ENCODE measurements around the gene FBXL7.

DNA sequence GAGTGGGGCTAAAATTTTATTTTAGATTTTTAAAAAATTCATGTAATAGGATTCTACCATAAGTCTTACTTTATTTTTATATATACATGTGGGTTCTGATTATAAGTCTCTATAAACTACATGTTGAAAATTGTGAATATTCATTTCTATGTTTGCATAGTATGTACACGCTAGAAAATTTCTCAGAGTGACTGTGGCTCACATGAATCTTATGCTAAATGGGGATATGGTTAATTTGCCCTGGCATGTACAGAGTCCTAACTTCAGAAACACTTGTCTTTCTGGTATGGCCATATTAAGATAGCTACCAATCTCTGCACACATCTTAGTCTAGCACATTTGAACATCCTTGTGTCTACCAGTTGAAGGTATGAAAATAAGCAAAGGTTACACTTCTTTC is 154.8 kb downstream of the FBXL7 start:
- TF ChIP-seq CTCF (IDR thresholded peaks at IDR 0.05) = no peak
- no peak for TF ChIP-seq POLR2A (IDR thresholded peaks at IDR 0.05)
